ENCODE results near the gene CDK1. TPM values are rescaled to one million over a fixed set of nuclear protein-coding genes. Genes with fewer than 3 reads are reported as not detected.
A peak's percentile ranks its signal among the peaks of the same experiment; 100 is the strongest.

Gene CDK1
- total RNA-seq, 1 donor from 2014 or later, result 17.2 TPM

GRCh38 chr10:60767424-60767823 is 10.9 kb upstream of the CDK1 start:
- no peaks in the 10 kb centered on the region for H3K4me1 ChIP-seq (ENCODE audit: control insufficient read depth in 3 of 3, insufficient read depth in 3 of 3, low read length in 3 of 3)
- no peaks in the 10 kb centered on the region for H3K36me3 ChIP-seq (ENCODE audit: control insufficient read depth in 3 of 3, insufficient read depth in 3 of 3, low read length in 3 of 3)
- H3K9ac ChIP-seq (ENCODE audit: low read depth in 1 of 3, low read length in 3 of 3), result no peak overlapping the region
- no peaks in the 10 kb centered on the region for H3K9me3 ChIP-seq (ENCODE audit: control insufficient read depth in 3 of 3, low read length in 3 of 3)
- no peaks in the 10 kb centered on the region for H3K27me3 ChIP-seq (ENCODE audit: control insufficient read depth in 3 of 3, insufficient read depth in 3 of 3, low read length in 3 of 3)
- no peak overlapping the region for H3K27ac ChIP-seq (ENCODE audit: low read depth, low read length)
- H3K4me3 ChIP-seq (ENCODE audit: low read length in 3 of 3), result no peak overlapping the region

- H3K27me3 ChIP-seq (ENCODE audit: control insufficient read depth in 3 of 3, insufficient read depth in 3 of 3, low read length in 3 of 3), result no peaks in the 10 kb centered on the region
- H3K4me3 ChIP-seq (ENCODE audit: low read length in 3 of 3), result no peak overlapping the region
Measured at GRCh38 chr10:60769406-60769805, 8.9 kb upstream of the CDK1 start.

GRCh38 chr10:60777696-60778213 is 523 bp upstream of the CDK1 start:
- Histone ChIP-seq H3K9me3 (ENCODE audit: control insufficient read depth in 3 of 3, low read length in 3 of 3) (no peaks in the 10 kb centered on the region), H3K4me3 (ENCODE audit: low read length in 3 of 3) (peak overlapping the region; percentile 76 to 80 (median 78)), H3K27me3 (ENCODE audit: control insufficient read depth in 3 of 3, insufficient read depth in 3 of 3, low read length in 3 of 3) (no peaks in the 10 kb centered on the region), H3K27ac (ENCODE audit: low read depth, low read length) (no peak overlapping the region), H3K9ac (ENCODE audit: low read depth in 1 of 3, low read length in 3 of 3) (peak overlapping the region; percentile 64 to 87 (median 78)), H3K36me3 (ENCODE audit: control insufficient read depth in 3 of 3, insufficient read depth in 3 of 3, low read length in 3 of 3) (no peaks in the 10 kb centered on the region), H3K4me1 (ENCODE audit: control insufficient read depth in 3 of 3, insufficient read depth in 3 of 3, low read length in 3 of 3) (peaks cover 0 to 8% (median 3%) of the 10 kb centered on the region in 3 donors)

More at GRCh38 chr10:60769406-60769805, 8.9 kb upstream of the CDK1 start:
- H3K27ac ChIP-seq (ENCODE audit: low read depth, low read length), result no peak overlapping the region
- H3K9me3 ChIP-seq (ENCODE audit: control insufficient read depth in 3 of 3, low read length in 3 of 3), result no peaks in the 10 kb centered on the region
- H3K36me3 ChIP-seq (ENCODE audit: control insufficient read depth in 3 of 3, insufficient read depth in 3 of 3, low read length in 3 of 3), result no peaks in the 10 kb centered on the region
- H3K4me1 ChIP-seq (ENCODE audit: control insufficient read depth in 3 of 3, insufficient read depth in 3 of 3, low read length in 3 of 3), result no peaks in the 10 kb centered on the region
- no peak overlapping the region for H3K9ac ChIP-seq (ENCODE audit: low read depth in 1 of 3, low read length in 3 of 3)

GRCh38 chr10:60778971-60779796 is 906 bp downstream of the CDK1 start:
- peak overlapping the region in 2 of 3 donors; percentile 64 to 78 for H3K9ac ChIP-seq (ENCODE audit: low read depth in 1 of 3, low read length in 3 of 3)
- no peaks in the 10 kb centered on the region for H3K36me3 ChIP-seq (ENCODE audit: control insufficient read depth in 3 of 3, insufficient read depth in 3 of 3, low read length in 3 of 3)
- no peaks in the 10 kb centered on the region for H3K27me3 ChIP-seq (ENCODE audit: control insufficient read depth in 3 of 3, insufficient read depth in 3 of 3, low read length in 3 of 3)
- H3K27ac ChIP-seq (ENCODE audit: low read depth, low read length), result no peak overlapping the region
- no peaks in the 10 kb centered on the region for H3K9me3 ChIP-seq (ENCODE audit: control insufficient read depth in 3 of 3, low read length in 3 of 3)
- peaks cover 0 to 8% (median 3%) of the 10 kb centered on the region in 3 donors for H3K4me1 ChIP-seq (ENCODE audit: control insufficient read depth in 3 of 3, insufficient read depth in 3 of 3, low read length in 3 of 3)
- H3K4me3 ChIP-seq (ENCODE audit: low read length in 3 of 3), result peak overlapping the region; percentile 76 to 80 (median 79)

- Histone ChIP-seq H3K4me1 (ENCODE audit: control insufficient read depth in 3 of 3, insufficient read depth in 3 of 3, low read length in 3 of 3) (peaks cover 0 to 8% (median 3%) of the 10 kb centered on the region in 3 donors), H3K9ac (ENCODE audit: low read depth in 1 of 3, low read length in 3 of 3) (no peak overlapping the region), H3K27ac (ENCODE audit: low read depth, low read length) (no peak overlapping the region), H3K4me3 (ENCODE audit: low read length in 3 of 3) (no peak overlapping the region), H3K27me3 (ENCODE audit: control insufficient read depth in 3 of 3, insufficient read depth in 3 of 3, low read length in 3 of 3) (no peaks in the 10 kb centered on the region), H3K9me3 (ENCODE audit: control insufficient read depth in 3 of 3, low read length in 3 of 3) (no peaks in the 10 kb centered on the region), H3K36me3 (ENCODE audit: control insufficient read depth in 3 of 3, insufficient read depth in 3 of 3, low read length in 3 of 3) (no peaks in the 10 kb centered on the region)
Measured at GRCh38 chr10:60781661-60782060, 3.4 kb downstream of the CDK1 start.

- Histone ChIP-seq H3K9ac (ENCODE audit: low read depth in 1 of 3, low read length in 3 of 3) (no peak overlapping the region), H3K4me1 (ENCODE audit: control insufficient read depth in 3 of 3, insufficient read depth in 3 of 3, low read length in 3 of 3) (no peaks in the 10 kb centered on the region), H3K9me3 (ENCODE audit: control insufficient read depth in 3 of 3, low read length in 3 of 3) (no peaks in the 10 kb centered on the region)
Measured at GRCh38 chr10:60784641-60785040, 6.4 kb downstream of the CDK1 start.

GRCh38 chr10:60788544-60788943 is 10.3 kb downstream of the CDK1 start:
- Histone ChIP-seq H3K27ac (ENCODE audit: low read depth, low read length) (no peak overlapping the region), H3K9ac (ENCODE audit: low read depth in 1 of 3, low read length in 3 of 3) (no peak overlapping the region), H3K4me3 (ENCODE audit: low read length in 3 of 3) (no peak overlapping the region), H3K4me1 (ENCODE audit: control insufficient read depth in 3 of 3, insufficient read depth in 3 of 3, low read length in 3 of 3) (no peaks in the 10 kb centered on the region), H3K36me3 (ENCODE audit: control insufficient read depth in 3 of 3, insufficient read depth in 3 of 3, low read length in 3 of 3) (no peaks in the 10 kb centered on the region), H3K9me3 (ENCODE audit: control insufficient read depth in 3 of 3, low read length in 3 of 3) (no peaks in the 10 kb centered on the region), H3K27me3 (ENCODE audit: control insufficient read depth in 3 of 3, insufficient read depth in 3 of 3, low read length in 3 of 3) (no peaks in the 10 kb centered on the region)

More at GRCh38 chr10:60784641-60785040, 6.4 kb downstream of the CDK1 start:
- Histone ChIP-seq H3K27ac (ENCODE audit: low read depth, low read length) (no peak overlapping the region), H3K36me3 (ENCODE audit: control insufficient read depth in 3 of 3, insufficient read depth in 3 of 3, low read length in 3 of 3) (no peaks in the 10 kb centered on the region), H3K27me3 (ENCODE audit: control insufficient read depth in 3 of 3, insufficient read depth in 3 of 3, low read length in 3 of 3) (no peaks in the 10 kb centered on the region), H3K4me3 (ENCODE audit: low read length in 3 of 3) (no peak overlapping the region)

- no peaks in the 10 kb centered on the region for H3K36me3 ChIP-seq (ENCODE audit: control insufficient read depth in 3 of 3, insufficient read depth in 3 of 3, low read length in 3 of 3)
- no peak overlapping the region for H3K4me3 ChIP-seq (ENCODE audit: low read length in 3 of 3)
- H3K9ac ChIP-seq (ENCODE audit: low read depth in 1 of 3, low read length in 3 of 3), result no peak overlapping the region
- no peaks in the 10 kb centered on the region for H3K4me1 ChIP-seq (ENCODE audit: control insufficient read depth in 3 of 3, insufficient read depth in 3 of 3, low read length in 3 of 3)
- no peaks in the 10 kb centered on the region for H3K9me3 ChIP-seq (ENCODE audit: control insufficient read depth in 3 of 3, low read length in 3 of 3)
- H3K27ac ChIP-seq (ENCODE audit: low read depth, low read length), result no peak overlapping the region
- H3K27me3 ChIP-seq (ENCODE audit: control insufficient read depth in 3 of 3, insufficient read depth in 3 of 3, low read length in 3 of 3), result no peaks in the 10 kb centered on the region
Measured at GRCh38 chr10:60789340-60789739, 11.1 kb downstream of the CDK1 start.

- Histone ChIP-seq H3K4me1 (ENCODE audit: control insufficient read depth in 3 of 3, insufficient read depth in 3 of 3, low read length in 3 of 3) (no peaks in the 10 kb centered on the region), H3K9ac (ENCODE audit: low read depth in 1 of 3, low read length in 3 of 3) (no peak overlapping the region), H3K9me3 (ENCODE audit: control insufficient read depth in 3 of 3, low read length in 3 of 3) (no peaks in the 10 kb centered on the region), H3K4me3 (ENCODE audit: low read length in 3 of 3) (no peak overlapping the region), H3K36me3 (ENCODE audit: control insufficient read depth in 3 of 3, insufficient read depth in 3 of 3, low read length in 3 of 3) (no peaks in the 10 kb centered on the region), H3K27me3 (ENCODE audit: control insufficient read depth in 3 of 3, insufficient read depth in 3 of 3, low read length in 3 of 3) (no peaks in the 10 kb centered on the region), H3K27ac (ENCODE audit: low read depth, low read length) (no peak overlapping the region)
Measured at GRCh38 chr10:60794953-60795352, 16.7 kb downstream of the CDK1 start.

- Histone ChIP-seq H3K4me1 (ENCODE audit: control insufficient read depth in 3 of 3, insufficient read depth in 3 of 3, low read length in 3 of 3) (no peaks in the 10 kb centered on the region), H3K9me3 (ENCODE audit: control insufficient read depth in 3 of 3, low read length in 3 of 3) (no peaks in the 10 kb centered on the region), H3K9ac (ENCODE audit: low read depth in 1 of 3, low read length in 3 of 3) (no peak overlapping the region), H3K27ac (ENCODE audit: low read depth, low read length) (no peak overlapping the region), H3K36me3 (ENCODE audit: control insufficient read depth in 3 of 3, insufficient read depth in 3 of 3, low read length in 3 of 3) (no peaks in the 10 kb centered on the region), H3K27me3 (ENCODE audit: control insufficient read depth in 3 of 3, insufficient read depth in 3 of 3, low read length in 3 of 3) (no peaks in the 10 kb centered on the region), H3K4me3 (ENCODE audit: low read length in 3 of 3) (no peak overlapping the region)
Measured at GRCh38 chr10:60795465-60796202, 17.4 kb downstream of the CDK1 start.

All from skeletal muscle tissue (tissue), 4 donors.